ENCODE results near the gene DES.

DNA sequence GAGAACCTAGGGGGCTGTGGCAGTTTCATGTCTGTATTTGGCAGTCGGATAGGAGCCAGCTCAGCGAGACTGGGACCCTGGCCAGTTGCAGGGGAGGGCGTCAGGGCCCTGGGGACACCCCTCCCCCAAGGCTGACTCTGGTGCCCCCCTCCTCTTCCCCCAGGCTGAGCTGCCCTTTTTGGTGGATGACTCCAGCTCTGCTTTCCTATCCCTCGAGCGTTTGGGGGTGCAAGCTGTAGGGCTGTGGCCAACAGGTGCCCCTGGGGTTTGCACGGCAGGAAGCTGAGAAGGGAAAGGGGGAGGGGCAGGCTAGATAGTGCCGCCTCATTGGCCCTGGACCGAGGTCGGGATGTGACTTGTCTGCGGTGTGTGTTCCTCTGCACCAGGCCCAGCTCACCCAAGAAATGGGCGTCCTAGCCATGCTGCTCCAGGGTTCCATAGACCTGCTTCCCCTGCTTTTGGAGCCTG is 42.9 kb downstream of the DES start:
- TF ChIP-seq POLR2A (IDR thresholded peaks at IDR 0.05; ENCODE audit: low read depth, low read length) (no peak), FOS (IDR thresholded peaks at IDR 0.05; ENCODE audit: low read depth, low read length) (no peak)
